ENCODE data around the gene RBFOX1.

GRCh38 chr16:7505495-7505894 is 172.8 kb downstream of the RBFOX1 start:
- TF ChIP-seq CTCF (IDR thresholded peaks at IDR 0.05) (no peak), POLR2A (IDR thresholded peaks at IDR 0.05; ENCODE audit: low read depth) (no peak), POLR2AphosphoS5 (IDR thresholded peaks at IDR 0.05) (no peak)
